Lower leg skin (tissue), 3 donors: ENCODE results near the gene RABEPK.

Source experiments
- CTCF ChIP-seq, 3 donors: fragments of 450-650 bp; IDR thresholded peaks; one replicate each; pipeline ENCODE4 v1.5.1; 2016; ENCODE audit warnings: antibody characterized with exemption in 3 of 3, mild to moderate bottlenecking in 3 of 3, moderate library complexity in 2 of 3
- POLR2A ChIP-seq, 2 donors: fragments of 450-650 bp; IDR thresholded peaks; one replicate each; pipeline ENCODE4 v1.6.1; 2016 to 2017; ENCODE audit warnings: antibody characterized with exemption in 2 of 2, mild to moderate bottlenecking in 1 of 2, moderate library complexity in 1 of 2

GRCh38 chr9:125190361-125190801 lies 10.0 kb upstream of the RABEPK start:
- TF ChIP-seq CTCF (IDR thresholded peaks at IDR 0.05) (no peak), POLR2A (IDR thresholded peaks at IDR 0.05) (no peak)
